Hematopoietic multipotent progenitor cell treated with erythropoietin and hydrocortisone succinate and interleukin-3 and kit ligand, for 15 days (in vitro differentiated cells): ENCODE data around the gene F8.
"Not testable (repeated sequence)": the region's sequence is repeated elsewhere in the genome, so short reads cannot be mapped to it uniquely, and the experiment has no call there.

Experiments
- DNase-seq: peaks from one replicate; pipeline ENCODE4 v3.0.0-alpha.2; 2015; ENCODE audit warnings: low spot score

Gene F8

GRCh38 chrX:154816326-154816898, 206.1 kb downstream of the F8 start:
- DNase-seq: not testable (repeated sequence)

GRCh38 chrX:154815274-154815818, 207.2 kb downstream of the F8 start:
- DNase-seq: no peak

- DNase-seq: no peak
Measured at GRCh38 chrX:154813801-154814200, 208.7 kb downstream of the F8 start.

- no peak for DNase-seq
Measured at GRCh38 chrX:154812341-154813101, 210.0 kb downstream of the F8 start.

GRCh38 chrX:154809939-154810665, 212.4 kb downstream of the F8 start:
- DNase-seq: no peak

- DNase-seq: no peak
Measured at GRCh38 chrX:154806837-154807501, 215.6 kb downstream of the F8 start.

GRCh38 chrX:154805696-154806091, 216.8 kb downstream of the F8 start:
- no peak for DNase-seq

GRCh38 chrX:154804957-154805695, 217.4 kb downstream of the F8 start, which contains the start of gene MPP1:
Gene MPP1, minus strand, starts transcription at chrX:154805485. Its CDS starts 112 bp downstream, at chrX:154805373.
- peak; percentile 85 for DNase-seq

- DNase-seq: no peak
Measured at GRCh38 chrX:154804261-154804956, 218.1 kb downstream of the F8 start.

- peak; percentile 36 for DNase-seq
Measured at GRCh38 chrX:154802947-154803346, 219.6 kb downstream of the F8 start.

GRCh38 chrX:154800478-154801210, 221.9 kb downstream of the F8 start:
- DNase-seq: no peak

GRCh38 chrX:154799556-154800348, 222.8 kb downstream of the F8 start:
- DNase-seq: peak; percentile 49

GRCh38 chrX:154797006-154797405, 225.5 kb downstream of the F8 start:
- DNase-seq: no peak

GRCh38 chrX:154795016-154795415, 227.5 kb downstream of the F8 start:
- DNase-seq: no peak

GRCh38 chrX:154793084-154793795, 229.3 kb downstream of the F8 start:
- DNase-seq: peak; percentile 54

GRCh38 chrX:154791939-154792338, 230.6 kb downstream of the F8 start:
- DNase-seq: no peak

GRCh38 chrX:154791467-154791866, 231.1 kb downstream of the F8 start:
- DNase-seq: no peak
